Measurements from ENCODE around the gene IL3RA. TPM values are rescaled to one million over a fixed set of nuclear protein-coding genes. Genes with fewer than 3 reads are reported as not detected.

IL3RA gene
- total and polyA plus RNA-seq, 4 donors, result 0.33 to 1.7 (median 1.0) TPM

DNA sequence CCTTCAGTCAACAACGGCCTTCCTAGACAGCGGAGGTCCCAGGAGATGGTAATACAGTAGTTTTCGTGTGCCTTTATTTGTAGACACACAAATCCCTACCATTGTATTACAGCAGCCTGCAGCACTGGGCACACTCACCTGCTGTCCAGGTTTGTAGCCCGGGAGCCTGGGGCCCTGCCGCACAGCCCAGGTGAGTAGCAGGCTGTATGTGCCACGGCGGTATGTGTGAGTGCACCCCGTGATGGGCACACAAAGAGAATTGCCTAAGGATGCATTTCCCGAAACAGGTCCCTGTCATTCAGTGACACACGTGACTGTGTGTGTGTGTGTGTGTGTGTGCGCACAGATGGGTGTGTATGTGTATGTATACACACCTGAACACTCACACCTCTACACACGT, 63.5 kb downstream of the IL3RA start:
- peaks cover 12 to 53% (median 20%) of the 10 kb centered on the region in 4 donors for H3K36me3 ChIP-seq (ENCODE audit: control insufficient read depth in 4 of 4, insufficient read depth in 3 of 4, low read depth in 1 of 4, low read length in 3 of 4)
- TF ChIP-seq REST (IDR thresholded peaks at IDR 0.05) (no peak), RXRA (IDR thresholded peaks at IDR 0.05) (no peak), EGR1 (IDR thresholded peaks at IDR 0.05; ENCODE audit: low read depth in 2 of 2) (no peak), HNF4G (IDR thresholded peaks at IDR 0.05) (no peak), RAD21 (IDR thresholded peaks at IDR 0.05) (no peak), JUND (IDR thresholded peaks at IDR 0.05) (no peak), ATF3 (IDR thresholded peaks at IDR 0.05) (no peak), HNF4A (conservative IDR thresholded peaks at IDR 0.05) (no peak), GABPA (IDR thresholded peaks at IDR 0.05 in 1 of 2, conservative IDR thresholded peaks at IDR 0.05 in 1 of 2) (no peak), SP1 (IDR thresholded peaks at IDR 0.05) (no peak)
- TF ChIP-seq, protein P1, sequence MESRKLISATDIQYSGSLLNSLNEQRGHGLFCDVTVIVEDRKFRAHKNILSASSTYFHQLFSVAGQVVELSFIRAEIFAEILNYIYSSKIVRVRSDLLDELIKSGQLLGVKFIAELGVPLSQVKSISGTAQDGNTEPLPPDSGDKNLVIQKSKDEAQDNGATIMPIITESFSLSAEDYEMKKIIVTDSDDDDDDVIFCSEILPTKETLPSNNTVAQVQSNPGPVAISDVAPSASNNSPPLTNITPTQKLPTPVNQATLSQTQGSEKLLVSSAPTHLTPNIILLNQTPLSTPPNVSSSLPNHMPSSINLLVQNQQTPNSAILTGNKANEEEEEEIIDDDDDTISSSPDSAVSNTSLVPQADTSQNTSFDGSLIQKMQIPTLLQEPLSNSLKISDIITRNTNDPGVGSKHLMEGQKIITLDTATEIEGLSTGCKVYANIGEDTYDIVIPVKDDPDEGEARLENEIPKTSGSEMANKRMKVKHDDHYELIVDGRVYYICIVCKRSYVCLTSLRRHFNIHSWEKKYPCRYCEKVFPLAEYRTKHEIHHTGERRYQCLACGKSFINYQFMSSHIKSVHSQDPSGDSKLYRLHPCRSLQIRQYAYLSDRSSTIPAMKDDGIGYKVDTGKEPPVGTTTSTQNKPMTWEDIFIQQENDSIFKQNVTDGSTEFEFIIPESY (IDR thresholded peaks at IDR 0.05), result no peak
- H3K4me3 ChIP-seq (ENCODE audit: low read depth in 1 of 3, low read length in 3 of 3), result no peak overlapping the region
- no peaks in the 10 kb centered on the region for H3K9me3 ChIP-seq (ENCODE audit: control insufficient read depth in 4 of 4, low read length in 3 of 4)
- 98% methylated on average over 12 of the region's 12 CpGs for WGBS
- H3K27ac ChIP-seq (ENCODE audit: low read depth in 1 of 2, low read length in 2 of 2), result no peak overlapping the region
- no peaks in the 10 kb centered on the region for H3K4me1 ChIP-seq (ENCODE audit: control insufficient read depth in 4 of 4, insufficient read depth in 4 of 4, low read length in 3 of 4)
- H3K9ac ChIP-seq (ENCODE audit: low read depth in 1 of 2, low read length in 2 of 2), result no peak overlapping the region
- no peak for DNase-seq (ENCODE audit: low spot score)
- no peaks in the 10 kb centered on the region for H3K27me3 ChIP-seq (ENCODE audit: control insufficient read depth in 4 of 4, insufficient read depth in 4 of 4, low read length in 3 of 4)

DNA sequence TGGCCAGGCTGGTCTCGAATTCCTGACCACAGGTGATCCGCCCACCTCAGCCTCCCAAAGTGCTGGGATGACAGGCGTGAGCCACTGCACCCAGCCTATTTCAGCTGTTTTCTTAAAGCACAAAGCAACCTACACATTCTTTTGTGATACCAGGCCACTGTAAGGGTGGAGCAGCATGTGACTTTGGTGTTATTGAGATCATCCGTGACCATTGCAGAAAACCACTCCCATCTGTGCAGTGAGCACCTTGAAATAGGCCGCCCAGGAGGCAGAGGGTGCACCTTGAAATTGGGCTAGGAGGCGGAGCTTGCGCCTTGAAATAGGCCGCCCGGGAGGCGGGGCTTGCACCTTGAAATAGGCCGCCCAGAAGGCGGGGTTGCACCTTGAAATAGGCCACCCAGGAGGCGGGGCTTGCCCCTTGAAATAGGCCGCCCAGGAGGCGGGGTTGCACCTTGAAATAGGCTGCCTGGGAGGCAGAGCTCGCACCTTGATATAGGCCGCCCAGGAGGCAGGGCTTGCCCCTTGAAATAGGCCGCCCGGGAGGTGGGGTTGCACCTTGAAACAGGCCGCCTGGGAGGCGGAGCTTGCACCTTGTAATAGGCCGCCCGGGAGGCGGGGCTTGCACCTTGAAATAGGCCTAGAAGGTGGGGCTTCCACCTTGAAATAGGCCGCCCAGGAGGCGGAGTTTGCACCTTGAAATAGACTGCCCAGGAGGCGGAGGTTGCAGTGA, 64.3 kb downstream of the IL3RA start:
- WGBS, result 92% methylated on average over 27 of the region's 27 CpGs

More for the DNA sequence above, 64.3 kb downstream of the IL3RA start:
- Histone ChIP-seq H3K27ac (ENCODE audit: low read depth in 1 of 2, low read length in 2 of 2) (no peak overlapping the region), H3K36me3 (ENCODE audit: control insufficient read depth in 4 of 4, insufficient read depth in 3 of 4, low read depth in 1 of 4, low read length in 3 of 4) (peaks cover 12 to 61% (median 26%) of the 10 kb centered on the region in 4 donors), H3K9ac (ENCODE audit: low read depth in 1 of 2, low read length in 2 of 2) (no peak overlapping the region), H3K4me3 (ENCODE audit: low read depth in 1 of 3, low read length in 3 of 3) (no peak overlapping the region), H3K27me3 (ENCODE audit: control insufficient read depth in 4 of 4, insufficient read depth in 4 of 4, low read length in 3 of 4) (no peaks in the 10 kb centered on the region), H3K9me3 (ENCODE audit: control insufficient read depth in 4 of 4, low read length in 3 of 4) (no peaks in the 10 kb centered on the region), H3K4me1 (ENCODE audit: control insufficient read depth in 4 of 4, insufficient read depth in 4 of 4, low read length in 3 of 4) (no peaks in the 10 kb centered on the region)
- TF ChIP-seq YY1 (IDR thresholded peaks at IDR 0.05) (no peak), FOXA1 (IDR thresholded peaks at IDR 0.05) (no peak), RAD21 (IDR thresholded peaks at IDR 0.05) (no peak), CTCF (IDR thresholded peaks at IDR 0.05; ENCODE audit: low read depth, low read length, missing input control) (no peak), NR2F2 (IDR thresholded peaks at IDR 0.05) (no peak), JUND (IDR thresholded peaks at IDR 0.05) (no peak), SP1 (IDR thresholded peaks at IDR 0.05) (no peak), HNF4A (conservative IDR thresholded peaks at IDR 0.05) (no peak), ATF3 (IDR thresholded peaks at IDR 0.05) (no peak), EGR1 (IDR thresholded peaks at IDR 0.05; ENCODE audit: low read depth in 2 of 2) (no peak)
- TF ChIP-seq, protein P1 (IDR thresholded peaks at IDR 0.05), result no peak
- no peak for DNase-seq (ENCODE audit: low spot score)
